Hematopoietic multipotent progenitor cell treated with erythropoietin and hydrocortisone succinate and interleukin-3 and kit ligand, for 15 days (in vitro differentiated cells): ENCODE measurements around the gene PARP16.
"Not testable (repeated sequence)": the region's sequence is repeated elsewhere in the genome, so short reads cannot be mapped to it uniquely, and the experiment has no call there.

ENCODE experiments used
- DNase-seq: peaks from one replicate; pipeline ENCODE4 v3.0.0-alpha.2; 2015; ENCODE audit warnings: low spot score

The PARP16 gene

DNA sequence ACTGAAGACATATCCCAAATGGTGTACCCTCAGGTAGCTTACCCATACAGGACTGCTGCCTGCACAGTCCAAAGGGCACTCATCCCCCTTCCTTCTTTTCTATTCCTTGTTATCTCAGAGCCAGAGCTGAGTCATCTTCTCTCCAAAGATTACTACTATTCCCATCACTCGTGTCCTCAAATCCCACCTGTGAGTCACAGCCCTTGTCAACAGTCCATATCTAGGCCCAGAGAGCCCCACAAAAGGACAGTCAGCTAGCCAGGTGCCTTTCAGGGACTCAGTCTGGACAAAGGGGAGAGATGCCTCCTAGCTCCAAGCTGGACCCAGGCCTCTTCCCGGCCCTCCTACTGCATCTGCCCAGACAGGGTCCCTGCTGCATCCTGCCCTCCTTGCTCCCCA is 11.0 kb downstream of the PARP16 start:
- no peak for DNase-seq

DNA sequence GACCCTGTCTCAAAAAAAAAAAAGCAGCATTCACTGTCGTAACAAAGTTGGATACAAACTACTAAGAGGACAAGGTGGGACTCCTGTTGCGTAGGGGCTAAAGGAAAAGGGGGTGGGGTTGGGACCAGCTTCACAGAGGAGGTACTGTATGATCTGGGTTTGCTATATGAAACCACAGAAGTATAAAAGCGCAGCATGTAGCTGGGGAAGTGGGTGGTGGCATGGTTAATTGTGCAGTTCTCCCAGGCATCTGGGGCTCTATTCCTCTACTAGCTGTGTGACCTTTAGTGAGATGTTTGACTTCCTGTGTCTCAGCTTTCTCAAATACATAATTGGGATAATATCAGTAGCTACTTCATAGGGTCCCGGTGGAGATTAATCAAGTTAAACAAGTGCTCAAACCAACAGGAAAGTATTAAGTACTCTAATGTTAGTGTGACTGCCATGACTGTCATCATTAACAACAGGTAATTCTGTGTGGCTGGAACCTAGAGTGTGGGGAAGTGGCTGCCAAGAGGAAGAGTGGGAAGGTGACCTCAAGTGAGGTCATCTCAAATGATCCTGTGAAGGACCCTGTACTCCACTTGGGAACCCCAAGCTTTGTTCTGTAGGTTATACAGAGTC is 11.5 kb downstream of the PARP16 start:
- no peak for DNase-seq

DNA sequence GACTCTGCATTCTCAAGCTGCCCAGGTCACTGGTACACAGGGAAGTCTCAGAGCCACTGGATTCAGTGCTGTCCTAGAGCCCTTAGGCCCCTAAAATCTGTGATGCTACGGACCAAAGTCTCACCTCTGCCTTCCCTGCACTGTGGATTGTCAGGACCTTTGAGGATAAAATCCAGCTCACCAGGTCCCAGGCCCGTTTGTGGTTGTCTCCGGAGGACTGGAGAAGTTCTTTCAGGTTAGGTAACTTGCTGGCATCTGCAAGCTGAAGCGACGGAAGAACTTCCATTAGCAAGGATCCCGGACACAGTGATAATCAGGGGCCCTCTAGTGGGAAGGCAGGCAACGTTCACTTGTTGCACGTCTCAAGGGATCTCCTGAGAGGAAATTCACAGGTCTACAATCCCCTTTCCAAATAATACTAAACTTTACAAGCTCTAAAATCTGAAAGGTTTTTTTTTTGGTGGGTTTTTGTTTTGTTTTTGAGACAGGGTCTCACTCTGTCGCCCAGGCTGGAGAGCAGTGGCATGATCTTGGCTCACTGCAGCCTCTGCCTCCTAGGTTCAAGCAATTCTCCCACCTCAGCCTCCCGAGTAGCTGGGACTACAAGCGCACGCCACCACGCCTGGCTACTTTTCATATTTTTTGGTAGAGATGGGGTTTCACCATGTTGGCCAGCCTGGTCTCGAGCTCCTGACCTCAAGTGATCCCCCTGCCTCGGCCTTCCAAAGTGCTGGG is 15.7 kb downstream of the PARP16 start:
- peak; percentile 49 for DNase-seq

DNA sequence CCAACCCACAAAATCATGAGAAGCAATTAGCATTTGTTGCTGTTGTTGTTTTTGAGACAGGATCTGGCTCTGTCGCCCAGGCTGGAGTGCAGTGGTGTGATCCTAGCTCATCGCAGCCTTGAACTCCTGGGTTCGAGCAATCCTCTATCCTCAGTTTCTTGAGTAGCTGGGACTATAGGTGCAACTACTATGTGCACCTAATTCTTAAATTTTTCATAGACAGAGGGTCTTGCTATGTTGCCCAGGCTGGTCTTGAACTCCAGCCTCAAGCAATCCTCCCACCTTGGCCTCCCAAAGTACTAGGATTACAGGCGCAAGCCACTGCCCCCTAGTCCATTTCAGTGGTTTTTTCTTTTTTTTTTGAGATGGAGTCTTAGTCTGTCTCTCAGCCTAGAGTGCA is 18.3 kb downstream of the PARP16 start:
- DNase-seq = no peak

DNA sequence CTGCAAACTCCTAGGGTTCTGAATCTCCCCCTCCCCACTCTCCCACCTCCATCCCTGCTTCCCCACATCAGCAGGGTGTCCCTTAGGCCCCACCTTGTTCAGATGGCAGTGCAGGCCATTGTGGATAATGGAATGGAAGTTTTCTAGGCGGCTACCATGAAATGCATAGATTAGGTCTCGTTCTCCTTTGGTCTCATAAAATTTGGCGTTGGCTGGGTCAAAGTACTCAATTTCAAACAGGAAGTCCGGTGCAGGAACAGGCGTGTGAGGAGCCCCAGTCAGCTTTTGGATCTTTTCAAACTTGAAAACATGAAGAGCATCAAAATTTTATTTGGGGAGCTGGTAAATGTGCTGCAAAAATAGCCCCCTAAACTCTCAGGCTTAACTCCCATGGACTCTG is 20.2 kb downstream of the PARP16 start:
- no peak for DNase-seq

DNA sequence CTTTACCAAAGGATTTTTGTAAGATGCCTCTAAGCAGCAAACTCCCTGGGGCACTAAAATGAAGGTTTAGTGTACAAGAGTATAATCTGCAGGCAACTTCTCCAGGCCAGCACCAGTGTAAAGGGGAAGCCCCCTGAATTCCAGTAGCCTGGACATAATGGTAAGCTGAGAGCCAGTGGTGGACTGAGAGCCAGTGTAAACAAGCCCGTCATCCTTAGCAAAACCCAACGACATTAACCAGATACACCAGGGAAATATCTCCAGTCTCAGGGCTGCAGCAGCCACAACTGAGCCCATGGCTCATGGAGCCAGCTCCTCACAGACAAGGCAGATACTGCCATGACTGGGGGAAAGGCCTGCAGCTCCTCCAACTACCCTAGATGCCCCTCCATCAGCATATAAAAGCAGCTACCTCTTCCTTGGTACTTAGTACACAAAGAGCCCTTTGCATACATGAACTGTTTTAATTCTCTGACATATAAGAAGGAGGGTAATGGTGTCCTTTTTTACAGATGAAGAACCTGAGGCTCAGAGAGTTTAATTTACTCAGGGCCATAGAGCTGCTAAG is 21.7 kb downstream of the PARP16 start:
- no peak for DNase-seq

DNA sequence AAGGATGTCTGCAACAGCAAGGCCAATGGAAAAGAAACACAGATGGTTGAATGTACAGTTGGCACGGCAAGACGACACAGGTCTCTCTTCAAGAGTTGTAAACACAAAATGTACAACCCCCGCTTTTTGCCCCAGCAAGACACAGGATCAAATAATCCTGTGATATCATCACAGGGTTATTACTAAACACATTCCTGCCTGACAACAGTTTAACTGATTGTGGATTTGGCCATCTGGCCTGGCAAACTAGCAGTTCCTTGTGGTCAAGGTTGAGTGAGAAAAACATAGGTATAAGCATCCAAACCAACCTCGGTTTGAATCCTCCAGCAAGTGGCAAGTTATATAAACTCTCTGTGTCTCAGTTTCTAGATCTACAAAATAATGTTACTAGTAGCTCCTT is 23.4 kb downstream of the PARP16 start:
- DNase-seq = no peak

DNA sequence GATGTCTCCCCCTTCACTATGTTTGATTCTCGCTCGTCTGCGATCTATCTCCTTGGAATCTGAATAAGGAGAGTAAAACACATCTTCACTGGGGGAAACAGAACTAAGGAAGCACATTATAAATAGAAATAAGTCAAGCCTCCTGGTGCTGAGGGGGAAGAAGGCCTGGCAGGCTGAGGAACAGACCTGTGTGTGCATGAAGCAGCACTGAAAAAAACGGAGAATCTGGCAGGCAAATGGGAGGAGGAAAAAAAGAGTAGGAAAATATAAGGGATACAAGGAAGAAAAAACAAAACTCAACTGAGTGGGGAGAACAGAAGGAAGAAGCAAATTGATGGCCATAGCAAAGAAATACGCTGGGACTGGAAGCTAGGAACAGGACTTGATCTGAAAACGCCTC is 25.7 kb downstream of the PARP16 start:
- no peak for DNase-seq

DNA sequence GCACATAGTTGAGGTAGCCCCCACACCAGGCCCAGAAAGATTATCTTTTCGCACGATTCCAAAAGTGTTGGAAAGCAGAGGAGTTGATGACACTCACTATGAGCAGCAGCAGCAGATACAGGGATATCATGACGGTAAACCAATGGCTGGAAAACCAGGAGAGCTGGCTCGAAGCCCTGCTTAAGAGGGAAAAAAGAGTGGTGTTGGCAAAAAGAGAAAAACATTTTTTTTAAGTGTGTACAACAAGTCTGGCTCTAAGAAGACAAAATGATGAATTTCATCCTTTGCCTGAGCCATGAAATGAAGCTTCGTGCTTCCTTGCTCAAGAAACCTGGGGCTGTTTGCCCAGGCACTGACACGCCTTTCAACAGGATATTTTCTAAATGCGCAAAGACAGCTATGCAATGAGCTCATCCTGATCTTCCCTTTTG is 27.3 kb downstream of the PARP16 start:
- DNase-seq = no peak

DNA sequence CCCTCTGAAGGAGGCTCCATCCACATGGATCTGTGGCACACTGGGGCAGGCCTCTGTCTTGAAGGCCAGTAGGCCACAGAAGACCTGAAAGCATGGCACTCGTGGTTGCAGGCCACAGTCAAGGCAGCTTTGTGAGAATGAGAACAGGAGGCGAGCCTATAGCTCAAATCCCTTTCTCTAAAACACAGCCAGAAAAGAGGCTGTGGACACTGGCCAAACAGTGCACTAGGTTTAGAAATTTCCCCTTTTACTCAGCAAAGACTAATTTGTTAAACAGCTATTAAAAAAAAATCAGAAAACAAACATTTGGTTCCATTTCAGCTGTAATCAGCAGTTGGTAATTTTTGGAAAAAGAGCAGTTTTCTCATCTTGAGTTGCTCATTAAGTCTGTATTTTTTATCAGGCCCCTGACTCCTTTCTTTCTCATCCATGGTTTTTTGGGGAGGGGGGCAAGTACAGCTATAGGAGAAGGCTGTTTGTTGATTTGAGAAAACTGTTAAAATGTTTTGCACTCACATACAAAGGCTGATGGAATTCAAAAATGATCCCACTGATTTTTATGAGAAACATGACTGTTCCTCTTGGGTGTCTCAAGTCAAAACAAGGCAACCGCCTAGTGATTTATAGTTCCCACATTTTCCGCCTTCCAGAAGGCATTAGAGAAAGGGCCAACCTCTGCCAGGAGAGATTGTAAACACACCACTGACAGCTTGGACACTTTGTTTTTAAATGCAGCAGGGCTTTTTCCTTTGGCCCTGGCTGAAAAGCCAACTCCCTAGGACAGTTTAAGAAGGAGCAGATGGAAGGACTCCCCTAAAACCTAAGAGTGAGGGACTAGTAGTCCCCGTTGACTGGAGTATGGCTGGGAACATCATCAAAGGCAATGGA is 28.1 kb downstream of the PARP16 start:
- DNase-seq = no peak

DNA sequence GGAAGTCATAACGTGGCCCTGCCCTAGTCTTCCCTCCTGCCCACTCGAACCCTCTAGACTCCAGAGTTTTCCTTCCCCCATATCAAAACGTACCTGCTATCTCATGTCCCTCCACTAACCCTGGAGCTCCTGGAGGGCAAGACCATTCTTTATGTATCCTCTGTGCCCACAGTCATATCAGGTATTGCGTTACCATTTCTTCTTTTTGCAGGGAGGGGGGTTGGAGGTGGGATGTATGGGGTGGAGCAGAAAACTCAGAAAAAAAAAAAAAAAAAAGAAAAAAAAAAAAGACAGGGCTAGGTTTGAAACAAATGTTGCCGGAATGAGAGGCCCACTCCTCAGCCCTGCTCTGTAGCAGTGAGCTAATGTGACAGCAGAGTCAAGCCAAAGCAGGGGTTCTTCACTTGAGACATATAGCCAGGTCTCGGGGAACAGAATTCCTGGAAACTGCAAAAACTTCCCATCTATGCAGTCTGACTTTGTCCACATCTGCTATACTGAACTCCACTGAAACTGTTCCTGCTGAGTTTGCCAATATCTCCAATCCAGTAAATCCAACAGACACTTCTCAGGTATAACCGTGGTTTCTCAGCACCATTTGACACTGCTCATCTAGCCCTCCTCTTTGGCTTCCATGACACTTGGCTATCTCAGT is 31.1 kb downstream of the PARP16 start:
- DNase-seq = no peak

DNA sequence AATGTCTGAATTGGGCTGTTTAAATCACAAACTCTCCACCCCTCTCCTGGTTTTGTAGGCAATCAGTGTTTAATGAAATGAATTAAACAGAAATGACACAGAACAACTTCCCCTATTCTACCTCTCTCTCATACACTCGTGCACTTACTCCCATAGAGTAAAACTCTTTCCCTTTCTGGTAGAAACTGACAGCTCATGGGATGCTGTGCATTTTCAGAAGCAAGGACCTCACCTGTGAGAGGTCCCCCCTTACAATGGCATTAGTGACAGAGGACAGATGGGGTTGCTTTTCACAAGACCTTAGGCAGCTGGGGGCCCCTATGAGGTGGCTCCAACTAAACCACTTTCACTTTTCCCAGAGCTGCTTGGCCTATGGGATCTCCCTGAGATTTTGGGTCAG is 31.9 kb downstream of the PARP16 start:
- DNase-seq = no peak

DNA sequence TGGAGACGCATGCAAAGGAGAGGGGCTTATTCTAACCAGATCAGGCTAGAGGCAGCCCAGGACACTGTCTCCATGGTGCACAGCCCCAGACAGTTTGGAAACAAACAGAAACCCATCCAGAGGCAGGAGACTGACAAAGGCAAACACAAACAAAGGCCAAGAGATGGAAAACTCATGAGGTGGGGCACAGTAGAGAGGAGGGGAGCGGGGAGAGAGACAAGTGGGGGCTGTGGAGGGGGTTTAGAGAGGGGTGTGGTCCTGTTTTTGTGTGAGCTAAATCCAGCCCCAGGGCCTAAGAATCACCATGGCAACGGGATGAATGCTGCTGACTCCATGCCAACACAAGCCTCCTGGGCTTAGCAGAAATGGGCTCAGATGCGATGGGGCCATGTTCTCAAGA is 32.3 kb downstream of the PARP16 start:
- no peak for DNase-seq

DNA sequence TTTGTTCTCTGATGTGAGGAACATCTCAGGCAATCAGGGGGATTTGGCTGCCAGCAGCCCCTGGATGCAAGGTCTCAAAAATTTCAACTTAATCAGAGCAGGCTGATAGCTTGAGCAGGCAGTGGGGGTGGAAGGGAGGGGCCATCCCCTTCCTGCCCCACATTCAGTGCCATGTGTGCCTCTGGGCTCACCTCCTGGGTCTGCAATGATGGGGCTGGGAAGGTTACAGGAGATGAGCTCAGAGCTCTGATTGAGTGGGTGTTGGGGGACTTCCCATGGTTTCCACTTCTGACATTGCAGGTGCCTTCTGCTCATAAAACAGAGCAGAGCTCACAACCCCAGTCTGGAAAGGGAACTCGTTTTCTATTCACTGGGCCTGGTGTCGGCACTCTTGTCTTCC is 37.0 kb downstream of the PARP16 start:
- DNase-seq = no peak

DNA sequence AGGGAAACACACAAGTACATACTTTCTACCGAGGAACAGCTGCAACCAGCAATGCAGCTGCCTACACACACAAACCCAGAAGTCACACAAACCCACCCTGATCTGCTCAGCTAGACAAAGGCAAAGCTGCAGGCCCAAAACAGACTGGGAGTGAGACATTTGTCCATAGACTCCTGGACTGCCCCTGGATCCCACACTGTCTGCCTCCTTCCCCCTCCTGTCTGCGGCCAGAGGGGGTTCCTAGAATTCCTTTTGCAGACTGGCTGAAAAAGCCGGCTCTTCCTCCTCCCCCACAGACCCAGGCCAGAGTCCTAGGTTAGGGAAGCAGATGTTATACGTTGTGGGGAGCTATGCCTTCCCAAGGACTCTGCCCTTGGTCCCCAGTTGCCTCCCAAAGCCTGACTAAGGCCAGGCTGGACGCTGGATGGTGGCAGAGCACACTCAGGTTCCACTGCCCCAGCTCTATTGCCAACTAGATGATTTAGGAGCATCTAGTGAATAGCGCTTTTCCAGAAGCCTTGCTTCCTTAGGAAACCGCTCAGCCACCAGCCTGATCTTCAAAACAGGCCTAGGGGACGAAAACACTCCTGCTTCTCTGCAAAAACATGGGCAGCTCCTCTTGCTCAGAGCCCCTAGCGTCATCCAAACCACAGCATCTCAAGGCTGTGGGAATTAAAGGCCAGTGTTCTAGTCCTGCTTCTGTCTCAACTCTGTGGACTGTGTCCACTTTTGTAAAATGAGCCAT is 38.0 kb downstream of the PARP16 start:
- DNase-seq = no peak

DNA sequence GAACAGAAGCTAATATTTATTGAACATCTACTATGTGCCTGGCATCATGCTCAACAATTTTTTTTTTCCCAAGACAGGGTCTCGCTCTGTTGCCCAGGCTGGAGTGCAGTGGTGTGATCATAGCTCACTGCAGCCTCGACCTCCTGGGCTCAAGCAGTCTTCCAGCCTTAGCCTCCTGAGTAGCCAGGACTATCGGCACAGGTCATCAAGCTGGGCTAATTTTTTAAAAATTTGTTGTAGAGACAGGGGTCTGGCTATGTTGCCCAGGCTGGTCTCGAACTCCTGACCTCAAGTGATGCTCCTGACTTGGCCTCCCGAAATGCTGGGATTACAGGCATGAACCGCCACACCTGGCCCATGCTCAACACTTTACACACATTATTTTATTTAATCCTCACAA is 39.7 kb downstream of the PARP16 start:
- no peak for DNase-seq

DNA sequence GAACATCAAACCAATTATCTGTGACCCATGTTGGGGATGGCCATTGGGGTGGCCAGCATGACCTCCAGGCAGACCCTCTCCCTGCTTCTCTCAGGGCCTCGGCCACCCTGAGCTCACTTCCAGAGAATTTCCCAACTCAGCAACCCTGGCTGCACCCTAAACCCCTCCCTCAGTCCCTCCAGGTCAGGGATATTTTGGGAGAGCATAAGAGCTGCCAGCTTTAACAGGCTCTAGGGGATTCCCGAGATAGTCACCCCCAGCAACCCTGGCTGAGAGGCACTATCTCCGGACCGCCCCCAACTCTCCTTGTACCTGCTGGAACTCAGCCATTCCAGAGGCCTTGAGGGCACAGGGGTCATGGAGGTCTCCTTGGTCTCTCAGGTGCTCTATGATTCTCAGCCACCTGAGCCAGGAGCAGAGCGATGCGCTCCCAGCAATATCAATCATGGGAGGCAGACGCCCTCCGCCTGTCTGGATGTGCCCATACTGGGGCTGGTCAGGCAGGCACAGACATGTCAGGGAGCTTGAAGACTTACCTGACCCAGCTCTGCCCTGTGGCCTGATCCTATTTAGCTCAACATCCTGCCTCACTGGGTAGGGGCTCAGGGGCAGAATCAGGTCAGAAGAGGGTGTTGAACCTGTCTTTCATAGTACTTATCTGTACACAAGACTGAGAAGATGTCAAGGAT is 40.5 kb downstream of the PARP16 start:
- DNase-seq = no peak

DNA sequence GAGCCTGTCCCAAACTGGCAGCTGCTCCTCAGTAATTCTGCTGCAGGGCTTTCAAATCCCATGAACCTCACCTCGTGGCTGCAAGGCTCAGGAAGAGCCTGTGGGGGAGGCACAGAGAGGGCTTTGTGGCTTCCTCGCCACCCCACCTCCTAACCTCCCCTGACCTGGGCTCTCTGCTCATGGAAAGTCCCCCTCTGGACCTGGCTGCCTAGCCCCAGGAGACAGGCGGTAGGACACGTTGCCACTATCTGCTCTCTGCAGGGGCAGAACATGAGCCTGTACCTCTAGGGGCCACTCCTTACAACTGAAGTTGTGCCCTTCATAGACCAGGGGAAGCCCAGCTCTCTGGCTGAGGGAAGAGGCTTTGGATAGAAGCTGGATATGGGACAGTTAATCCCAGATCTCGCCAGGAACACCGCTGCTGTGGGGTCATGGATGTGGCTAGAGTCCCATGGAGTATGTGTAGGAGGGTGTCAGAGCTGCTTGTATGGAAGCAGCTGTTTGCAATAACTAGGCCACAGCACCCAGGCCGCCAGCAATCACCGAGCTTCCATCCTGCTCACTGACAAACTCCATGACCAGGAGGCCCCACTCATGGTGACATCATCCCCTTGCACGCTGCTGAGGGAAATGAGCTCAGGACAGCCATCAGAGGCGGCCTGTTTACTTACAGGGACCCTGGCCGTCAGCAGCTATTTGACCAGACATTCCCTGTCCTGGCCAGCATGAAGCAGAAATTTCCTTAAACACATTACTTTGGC is 41.4 kb downstream of the PARP16 start:
- no peak for DNase-seq

DNA sequence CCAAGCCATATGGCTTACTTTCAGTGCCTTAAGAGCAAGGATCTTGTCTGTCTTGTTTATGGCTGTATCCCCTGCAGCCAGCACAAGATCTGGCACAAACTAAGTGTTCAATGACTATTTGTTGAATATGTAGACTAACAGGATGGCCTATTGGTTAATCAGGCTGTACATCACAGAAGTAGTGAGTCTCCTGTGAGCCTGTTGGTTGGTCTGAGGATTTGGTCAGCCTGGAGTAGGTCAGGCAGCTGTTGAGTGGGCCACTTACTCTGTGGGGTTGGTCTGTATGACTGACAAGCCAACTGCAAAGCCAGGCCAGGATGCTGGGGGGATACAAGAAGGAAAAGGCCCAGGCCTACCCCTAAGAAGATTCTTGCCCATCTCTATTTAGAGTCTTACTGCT is 42.0 kb downstream of the PARP16 start:
- DNase-seq = no peak

DNA sequence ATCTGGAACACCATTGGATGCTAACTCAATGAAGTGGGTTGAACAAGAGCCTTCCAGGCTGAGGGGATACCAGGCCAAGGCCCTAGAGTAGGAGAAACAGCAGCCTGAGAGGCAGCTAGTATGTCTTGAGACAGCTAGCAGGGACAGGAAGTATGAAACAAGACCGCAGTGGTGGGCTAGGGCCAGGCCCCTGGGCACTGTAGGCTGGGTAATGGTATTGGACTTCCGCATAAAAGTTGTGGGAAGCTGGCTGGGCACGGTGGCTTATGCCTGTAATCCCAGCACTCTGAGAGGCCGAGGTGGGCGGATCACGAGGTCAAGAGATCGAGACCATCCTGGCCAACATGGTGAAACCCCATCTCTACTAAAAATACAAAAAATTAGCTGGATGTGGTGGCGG is 50.2 kb downstream of the PARP16 start:
- DNase-seq = not testable (repeated sequence)
